Activated CD4-positive, alpha-beta T cell treated with anti-CD3 and anti-CD28 coated beads, Interleukin-2, amount 10 ng/mL, durations not matched to agents 24 days and 14 days (primary cell): ENCODE results near the gene DNAH14. TPM values are rescaled to one million over a fixed set of nuclear protein-coding genes. Genes with fewer than 3 reads are reported as not detected.

Source experiments
- DNase-seq: peaks from one replicate; pipeline ENCODE4 v3.0.0; 2022
- H3K27ac Mint-ChIP-seq: one replicate; pipeline ENCODE4 v1.8.0; 2022; ENCODE audit warnings: mild to moderate bottlenecking, mixed read lengths
- H3K27me3 Mint-ChIP-seq: one replicate; pipeline ENCODE4 v1.8.0; 2022; ENCODE audit warnings: mixed read lengths
- H3K36me3 Mint-ChIP-seq: one replicate; pipeline ENCODE4 v1.8.0; 2022; ENCODE audit warnings: low read depth, mild to moderate bottlenecking, mixed read lengths
- H3K4me1 Mint-ChIP-seq: one replicate; pipeline ENCODE4 v1.8.0; 2021; ENCODE audit warnings: mixed read lengths
- H3K4me3 Mint-ChIP-seq: one replicate; pipeline ENCODE4 v1.8.0; 2022; ENCODE audit warnings: mild to moderate bottlenecking, moderate library complexity, mixed read lengths
- H3K9me3 Mint-ChIP-seq: one replicate; pipeline ENCODE4 v1.8.0; 2021; ENCODE audit warnings: mixed read lengths
- intact Hi-C: fragments of 100-400 bp; cut with micrococcal nuclease; formaldehyde crosslinking; loops from one replicate; pipeline ENCODE4 v1.15.1; 2023
- total RNA-seq: library from RNA; stranded (reverse); gene quantifications from 2 replicates; pipeline ENCODE4 v1.2.3, GENCODE V29; 2022

Gene DNAH14
- total RNA-seq, 1 donor from 2014 or later = not detected

DNA sequence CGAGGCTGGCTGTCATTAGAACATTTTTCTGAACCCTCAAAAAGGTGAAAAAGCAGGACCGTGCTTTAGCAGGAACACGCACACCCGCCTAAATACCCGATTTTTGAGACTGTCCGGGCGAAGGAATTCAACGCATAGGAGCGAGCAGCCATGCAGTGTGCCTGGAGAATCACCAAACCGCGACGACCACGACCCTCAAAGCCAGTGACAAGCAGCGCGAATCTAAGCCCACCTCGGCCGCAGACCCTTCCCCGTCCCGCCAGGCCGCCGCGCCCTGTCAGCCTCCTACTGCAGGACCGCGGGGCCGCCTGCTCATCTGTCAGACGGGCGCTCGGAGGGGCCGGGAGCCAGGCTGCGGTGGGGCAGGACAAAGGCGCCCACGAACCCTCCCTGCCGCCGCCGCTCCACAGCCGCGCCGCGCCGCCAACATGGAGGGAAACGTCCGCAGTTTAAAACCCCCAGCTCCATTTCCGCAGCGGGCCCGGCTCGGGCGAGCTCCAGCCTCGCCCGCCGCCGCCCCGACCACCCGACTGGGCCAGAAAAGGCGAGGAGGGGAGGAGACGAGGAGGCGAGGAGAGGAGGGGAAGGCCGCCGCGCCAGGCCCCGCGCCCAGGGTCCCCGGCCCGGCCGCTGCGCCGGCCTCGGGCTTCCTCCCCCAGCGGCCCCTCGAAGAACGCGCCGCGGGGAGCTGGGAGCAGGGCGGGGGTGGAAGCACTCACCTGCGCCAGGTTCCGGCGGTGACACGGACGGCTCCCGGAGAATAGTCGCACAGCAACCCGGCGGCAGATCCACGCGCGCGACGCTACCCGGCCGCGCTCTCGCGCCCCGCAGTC, 498.0 kb downstream of the DNAH14 start, which contains the start of gene LBR:
Gene LBR (minus strand): TSS at position 804 of the 833 bp plus-strand sequence. CDS start 3,963 bp downstream, outside the sequence.
- peaks cover 57% of the 10 kb centered on the region for H3K4me1 Mint-ChIP-seq
- H3K4me3 Mint-ChIP-seq = peak within 1 kb of the TSS; percentile 90
- H3K36me3 Mint-ChIP-seq = peaks cover 24% of the 10 kb centered on the region
- peak within 1 kb of the TSS; percentile 95 for H3K27ac Mint-ChIP-seq
- peak; percentile 86 for DNase-seq
- intact Hi-C loops = loop anchor here (1.0 to 5.0 kb wide), 10 partner anchors 18 to 1045 kb away; partner anchors contain the start of genes H3-3A, PARP1, PYCR2 and SDE2
- no peaks in the 10 kb centered on the region for H3K27me3 Mint-ChIP-seq
- no peaks in the 10 kb centered on the region for H3K9me3 Mint-ChIP-seq

DNA sequence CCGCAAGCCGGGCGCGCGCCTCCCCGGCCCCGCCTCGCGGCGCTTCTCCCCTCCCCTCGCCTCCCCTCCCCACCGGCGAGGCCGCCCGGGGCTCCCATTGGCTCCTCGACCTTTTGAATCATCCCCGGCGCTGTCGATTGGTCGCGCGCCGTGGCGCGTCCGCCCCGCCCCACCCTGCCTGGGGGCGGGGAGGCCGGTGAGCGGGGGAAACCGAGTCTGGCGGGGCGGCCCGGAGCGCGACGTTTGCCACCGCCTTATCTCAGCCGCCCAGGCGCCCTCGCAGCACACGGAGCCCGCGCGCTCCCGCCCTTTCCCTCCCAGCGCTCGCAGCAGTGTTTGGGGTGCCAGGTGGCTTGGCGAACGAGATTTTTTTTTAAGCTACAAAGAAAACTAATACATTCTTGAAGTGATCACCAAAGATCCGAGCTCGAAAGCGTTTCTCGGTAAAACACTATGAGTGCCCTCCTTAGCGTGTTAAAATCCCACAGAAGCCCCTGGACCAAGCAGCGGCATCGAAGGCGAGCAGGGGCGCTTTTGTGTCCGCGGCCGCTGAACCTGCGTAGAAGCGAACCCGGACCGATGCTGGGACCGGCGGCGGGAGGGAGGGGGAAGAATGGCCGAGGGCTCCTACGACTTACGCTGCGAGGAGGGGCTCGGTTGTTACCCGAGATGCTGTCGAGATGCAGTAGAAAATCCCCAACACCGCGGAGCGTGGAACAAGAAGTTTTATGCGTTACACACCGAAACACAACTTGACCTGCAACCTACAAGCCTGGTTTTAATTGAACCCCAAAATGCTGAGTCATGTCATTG, 498.8 kb downstream of the DNAH14 start:
- H3K36me3 Mint-ChIP-seq = peaks cover 17% of the 10 kb centered on the region
- DNase-seq = peak; percentile 98
- intact Hi-C loops = loop anchor here (1.0 to 5.0 kb wide), 9 partner anchors 17 to 1046 kb away; partner anchors contain the start of genes PARP1, PYCR2, SDE2 and SRP9
- H3K9me3 Mint-ChIP-seq = no peaks in the 10 kb centered on the region
- H3K27me3 Mint-ChIP-seq = no peaks in the 10 kb centered on the region
- H3K4me3 Mint-ChIP-seq = peak overlapping the region; percentile 90
- peak overlapping the region; percentile 95 for H3K27ac Mint-ChIP-seq
- peaks cover 50% of the 10 kb centered on the region for H3K4me1 Mint-ChIP-seq

DNA sequence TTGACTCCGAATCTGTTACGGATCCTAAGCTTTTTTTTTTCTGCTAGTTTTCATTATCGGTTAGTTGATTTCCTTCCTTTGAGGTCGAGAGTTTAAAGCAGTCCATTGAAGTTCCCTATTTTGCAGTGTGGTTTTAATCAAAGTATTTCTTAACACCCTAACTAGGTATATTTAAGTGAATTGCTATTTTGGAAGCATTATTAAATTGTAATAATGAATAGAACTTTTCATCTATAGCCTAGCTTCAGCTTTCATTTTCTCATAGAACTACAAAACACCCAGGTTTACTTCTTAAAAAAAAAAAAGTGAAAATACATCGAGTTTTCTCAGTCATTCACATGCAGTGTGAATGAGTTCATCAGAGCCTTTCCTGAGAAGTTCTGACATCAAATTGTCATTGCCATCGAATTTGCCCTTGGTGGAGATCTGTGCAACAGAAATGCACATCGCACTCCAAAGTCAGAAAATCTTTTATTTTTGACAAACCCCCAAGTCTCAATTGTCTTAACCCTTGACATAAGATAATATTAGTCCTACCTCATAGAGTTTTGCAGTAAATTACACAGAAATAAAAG, 499.5 kb downstream of the DNAH14 start:
- Mint-ChIP-seq H3K4me1 (peaks cover 43% of the 10 kb centered on the region), H3K9me3 (no peaks in the 10 kb centered on the region), H3K4me3 (peak overlapping the region; percentile 90), H3K27ac (peak overlapping the region; percentile 95), H3K36me3 (peaks cover 10% of the 10 kb centered on the region), H3K27me3 (no peaks in the 10 kb centered on the region)
- no peak for DNase-seq
- intact Hi-C loops = loop anchor here (1.0 to 5.0 kb wide), 9 partner anchors 16 to 1047 kb away; partner anchors contain the start of genes PARP1, PYCR2, SDE2 and SRP9

DNA sequence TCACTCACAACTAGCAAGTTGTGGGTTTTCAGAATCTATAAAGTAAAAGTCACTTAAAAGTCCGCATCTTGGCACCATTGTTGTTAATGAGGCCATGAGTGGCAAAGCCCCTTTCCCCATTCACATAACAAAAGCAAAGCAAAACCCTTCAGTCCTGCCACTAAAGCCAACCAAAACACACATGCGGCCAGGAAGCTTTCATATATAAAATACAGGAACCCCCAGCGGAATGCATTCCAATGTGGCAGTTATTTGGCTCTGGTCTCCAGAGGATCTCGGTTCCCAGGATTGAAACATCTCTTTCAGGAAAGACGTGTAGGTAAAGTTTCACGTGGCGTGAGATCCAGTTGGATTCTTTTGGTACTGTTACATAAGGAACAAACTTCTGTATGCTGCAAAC, 500.8 kb downstream of the DNAH14 start:
- no peak for DNase-seq
- Mint-ChIP-seq H3K4me3 (peak overlapping the region; percentile 26), H3K4me1 (peaks cover 33% of the 10 kb centered on the region), H3K27me3 (peaks cover 4% of the 10 kb centered on the region), H3K36me3 (peaks cover 10% of the 10 kb centered on the region), H3K27ac (peak overlapping the region; percentile 48), H3K9me3 (no peaks in the 10 kb centered on the region)
- intact Hi-C loops = no loop called here

DNA sequence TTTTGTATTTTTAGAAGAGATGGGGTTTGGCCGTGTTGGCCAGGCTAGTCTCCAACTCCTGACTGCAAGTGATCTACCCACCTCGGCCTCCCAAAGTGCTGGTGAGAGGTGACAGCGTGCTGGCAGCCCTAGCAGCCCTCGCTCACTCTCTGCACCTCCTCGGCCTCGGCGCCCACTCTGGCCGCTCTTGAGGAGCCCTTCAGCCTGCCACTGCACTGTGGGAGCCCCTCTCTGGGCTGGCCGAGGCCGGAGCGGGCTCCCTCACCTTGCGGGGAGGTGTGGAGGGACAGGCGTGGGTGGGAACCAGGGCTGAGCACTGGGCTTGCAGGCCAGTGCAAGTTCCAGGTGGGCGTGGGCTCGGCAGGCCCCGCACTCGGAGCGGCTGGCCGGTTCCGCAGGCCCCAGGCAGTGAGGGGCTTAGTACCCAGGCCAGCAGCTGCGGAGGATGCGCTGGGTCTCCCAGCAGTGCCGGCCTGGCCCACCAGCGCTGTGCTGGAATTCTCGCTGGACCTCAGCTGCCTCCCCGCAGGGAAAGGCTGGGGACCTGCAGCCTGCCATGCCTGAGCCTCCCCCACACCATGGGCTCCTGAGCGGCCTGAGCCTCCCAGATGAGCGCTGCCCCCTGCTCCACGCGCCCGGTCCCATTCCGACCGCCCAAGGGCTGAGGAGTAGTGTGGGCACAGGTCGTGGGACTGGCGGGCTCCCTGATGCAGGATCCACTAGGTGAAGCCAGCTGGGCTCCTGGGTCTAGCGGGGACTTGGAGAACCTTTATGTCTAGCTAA, 501.8 kb downstream of the DNAH14 start:
- Mint-ChIP-seq H3K27ac (no peak overlapping the region), H3K27me3 (peaks cover 4% of the 10 kb centered on the region), H3K4me1 (peaks cover 26% of the 10 kb centered on the region), H3K9me3 (no peaks in the 10 kb centered on the region), H3K4me3 (no peak overlapping the region), H3K36me3 (peaks cover 7% of the 10 kb centered on the region)
- intact Hi-C loops = no loop called here
- DNase-seq = no peak

DNA sequence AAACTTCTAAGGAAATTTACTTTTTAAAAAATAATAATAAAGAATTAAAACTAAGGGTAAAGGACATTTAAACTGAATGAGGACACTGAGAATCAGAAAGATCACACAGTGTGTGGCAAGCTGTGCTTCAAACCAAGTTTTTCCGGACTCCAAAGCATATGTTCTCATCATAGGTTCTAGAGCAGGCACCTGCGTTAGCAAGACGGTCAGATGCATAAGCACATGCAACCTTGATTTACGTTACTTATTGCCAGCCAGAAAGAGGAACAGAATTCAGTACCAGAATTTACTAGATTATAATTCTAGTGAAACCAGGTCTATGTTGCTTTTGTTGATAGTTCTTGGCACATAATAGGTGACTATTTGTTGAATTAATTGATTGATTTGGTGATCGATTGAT, 504.6 kb downstream of the DNAH14 start:
- H3K27ac Mint-ChIP-seq = no peak overlapping the region

DNA sequence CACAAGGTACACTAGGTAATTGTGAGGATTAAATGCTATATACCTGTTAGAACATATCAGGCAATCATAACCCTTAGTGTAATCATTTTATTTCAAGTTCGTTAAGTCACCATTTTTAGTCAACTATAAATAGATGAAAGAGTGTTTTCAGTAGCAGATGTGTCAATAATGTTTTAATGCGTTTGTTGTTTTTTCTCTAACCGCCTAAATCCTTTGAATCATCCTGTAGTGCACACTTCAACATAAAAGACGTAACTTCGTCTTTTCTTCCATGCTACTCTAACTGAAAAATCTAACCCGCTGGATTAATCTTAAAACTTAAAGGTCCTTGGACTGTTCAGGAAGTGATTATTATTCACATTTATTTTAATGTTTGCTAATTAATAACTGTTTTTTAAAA, 505.6 kb downstream of the DNAH14 start:
- DNase-seq = no peak
- intact Hi-C loops = no loop called here
- peaks cover 2% of the 10 kb centered on the region for H3K36me3 Mint-ChIP-seq
- no peak overlapping the region for H3K27ac Mint-ChIP-seq
- peaks cover 17% of the 10 kb centered on the region for H3K4me1 Mint-ChIP-seq
- H3K9me3 Mint-ChIP-seq = no peaks in the 10 kb centered on the region
- peaks cover 4% of the 10 kb centered on the region for H3K27me3 Mint-ChIP-seq
- H3K4me3 Mint-ChIP-seq = no peak overlapping the region

More for the DNA sequence above, 504.6 kb downstream of the DNAH14 start:
- Mint-ChIP-seq H3K36me3 (peaks cover 2% of the 10 kb centered on the region), H3K9me3 (no peaks in the 10 kb centered on the region), H3K27me3 (peaks cover 4% of the 10 kb centered on the region), H3K4me1 (peaks cover 23% of the 10 kb centered on the region), H3K4me3 (no peak overlapping the region)
- no peak for DNase-seq
- intact Hi-C loops = no loop called here

DNA sequence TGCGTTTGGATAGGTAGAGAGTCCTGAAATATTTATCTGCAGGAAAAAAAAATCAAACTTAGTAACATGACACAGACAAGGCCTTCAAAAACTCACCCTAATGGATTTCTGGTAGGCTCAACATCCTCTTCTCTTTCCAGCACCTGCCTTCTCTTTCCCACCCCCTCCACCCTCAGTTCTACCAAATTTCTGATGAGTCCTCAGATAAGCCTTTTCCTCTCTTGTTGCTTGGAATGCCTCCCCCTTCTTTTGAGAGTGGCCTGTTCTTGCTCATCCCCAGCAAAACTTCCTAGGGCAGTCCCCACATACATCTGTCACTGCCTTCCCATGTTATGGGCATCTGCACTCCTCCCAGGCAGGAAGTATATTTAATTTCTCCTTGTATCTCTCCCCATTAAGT, 506.0 kb downstream of the DNAH14 start:
- intact Hi-C loops = no loop called here
- Mint-ChIP-seq H3K4me1 (peaks cover 13% of the 10 kb centered on the region), H3K4me3 (no peak overlapping the region), H3K36me3 (no peaks in the 10 kb centered on the region), H3K27me3 (peaks cover 4% of the 10 kb centered on the region), H3K9me3 (no peaks in the 10 kb centered on the region), H3K27ac (no peak overlapping the region)
- no peak for DNase-seq

DNA sequence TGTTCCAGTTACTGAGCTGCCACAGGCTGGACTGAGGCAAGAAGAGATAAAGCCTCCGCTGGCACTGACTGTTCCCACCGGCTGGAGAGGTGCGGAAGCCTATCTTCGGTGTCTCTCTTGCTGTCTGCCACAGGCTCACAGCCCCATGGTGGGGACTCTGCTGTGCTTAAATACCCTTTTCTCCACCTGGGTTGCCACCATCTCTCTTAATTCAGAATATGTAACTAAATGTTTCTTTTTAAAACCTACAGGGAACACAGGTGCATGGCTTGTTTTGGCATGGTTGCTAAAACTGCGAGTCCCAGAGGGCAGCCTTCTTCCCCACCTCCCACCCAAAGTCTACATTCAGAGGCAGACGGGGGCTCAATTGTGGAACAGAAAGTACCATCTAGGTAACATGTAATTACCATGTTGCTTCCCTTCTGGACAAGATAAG, 506.5 kb downstream of the DNAH14 start:
- no peak overlapping the region for H3K4me3 Mint-ChIP-seq
- peaks cover 4% of the 10 kb centered on the region for H3K27me3 Mint-ChIP-seq
- H3K36me3 Mint-ChIP-seq = no peaks in the 10 kb centered on the region
- intact Hi-C loops = no loop called here
- H3K9me3 Mint-ChIP-seq = no peaks in the 10 kb centered on the region
- H3K27ac Mint-ChIP-seq = no peak overlapping the region
- no peak for DNase-seq
- H3K4me1 Mint-ChIP-seq = peaks cover 13% of the 10 kb centered on the region

DNA sequence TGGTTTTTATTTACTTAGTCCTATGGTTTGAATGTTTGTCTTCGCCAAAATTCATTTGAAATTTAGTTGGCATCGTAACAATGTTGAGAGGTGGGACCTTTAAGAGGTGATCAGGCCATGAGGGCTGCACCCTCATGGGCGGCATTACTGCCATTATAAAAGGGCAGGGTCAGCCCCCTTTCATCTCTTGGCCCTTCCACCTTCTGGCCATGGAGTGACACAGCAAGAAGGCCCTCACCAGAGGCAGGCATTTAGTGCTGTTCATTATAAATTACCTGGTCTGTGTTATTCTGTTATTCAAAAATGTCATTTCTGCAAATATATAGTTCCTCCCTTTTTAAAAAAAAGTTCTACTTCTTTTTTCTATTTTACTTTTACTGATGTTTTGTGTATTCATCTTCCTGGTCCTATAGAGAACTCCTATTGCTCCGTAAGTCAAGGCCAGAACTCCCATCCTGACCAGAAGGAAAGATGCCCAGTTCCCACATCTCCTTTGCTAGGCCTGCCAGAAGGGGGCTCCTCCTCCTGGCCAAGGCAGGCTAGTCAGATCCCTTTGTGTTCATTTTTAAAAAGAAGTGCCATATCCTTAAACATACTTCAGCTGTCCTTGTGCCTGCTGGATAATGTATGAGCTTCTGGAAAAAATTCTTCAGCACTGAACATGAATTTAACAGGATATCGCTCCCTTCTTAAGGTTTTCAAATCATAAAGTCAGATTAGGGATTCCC, 508.4 kb downstream of the DNAH14 start:
- Mint-ChIP-seq H3K4me1 (peaks cover 30% of the 10 kb centered on the region), H3K27ac (no peak overlapping the region), H3K27me3 (peaks cover 4% of the 10 kb centered on the region), H3K36me3 (no peaks in the 10 kb centered on the region), H3K9me3 (no peaks in the 10 kb centered on the region), H3K4me3 (no peak overlapping the region)
- intact Hi-C loops = no loop called here
- DNase-seq = no peak

DNA sequence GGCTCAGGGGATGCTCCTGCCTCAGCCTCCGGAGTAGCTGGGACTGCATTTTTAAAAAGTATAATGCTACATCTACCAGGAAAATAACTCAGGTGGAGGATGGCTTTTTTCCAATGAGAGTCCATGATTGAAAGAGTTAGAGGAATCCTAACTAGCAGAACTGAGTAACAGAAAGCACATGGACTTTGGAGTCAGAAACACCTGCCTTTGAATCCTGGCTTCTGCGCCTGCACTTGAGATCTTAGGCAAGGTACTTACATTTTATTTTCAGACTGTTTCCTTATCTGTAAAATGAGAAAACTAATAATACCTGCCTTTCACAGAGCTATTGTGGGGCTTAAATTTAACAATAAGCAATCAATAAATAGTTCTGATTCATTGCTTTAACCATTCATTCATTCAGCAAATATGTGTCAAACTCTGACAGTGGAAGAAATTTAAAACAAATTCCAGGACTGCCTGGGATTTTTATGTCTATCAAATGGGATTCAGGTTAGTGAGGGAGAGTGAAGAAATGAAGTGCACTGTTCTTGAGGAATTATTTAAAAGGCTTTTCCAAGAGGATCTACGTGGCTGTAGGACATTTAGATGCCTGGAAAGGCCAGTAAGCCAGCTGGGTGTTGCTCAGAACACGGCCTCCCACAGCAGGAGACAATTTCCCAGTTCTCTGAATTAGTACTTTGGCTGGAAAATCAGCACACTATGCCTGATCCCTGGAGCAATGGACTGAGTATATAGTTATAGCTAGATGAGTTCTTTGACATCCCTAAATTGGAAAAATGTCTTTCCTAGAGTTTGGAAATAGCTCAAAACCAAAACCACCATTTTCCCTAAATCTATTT, 511.1 kb downstream of the DNAH14 start:
- intact Hi-C loops = loop anchor here (10.0 kb wide), 2 partner anchors 946 to 1006 kb away; partner anchors contain the start of gene WDR26
- no peak overlapping the region for H3K27ac Mint-ChIP-seq
- H3K36me3 Mint-ChIP-seq = peaks cover 2% of the 10 kb centered on the region
- H3K4me3 Mint-ChIP-seq = no peak overlapping the region
- no peaks in the 10 kb centered on the region for H3K9me3 Mint-ChIP-seq
- peaks cover 53% of the 10 kb centered on the region for H3K4me1 Mint-ChIP-seq
- no peak for DNase-seq
- peaks cover 2% of the 10 kb centered on the region for H3K27me3 Mint-ChIP-seq
